Neural cell (in vitro differentiated cells): ENCODE data around the gene NEK5. TPM values are rescaled to one million over a fixed set of nuclear protein-coding genes. Genes with fewer than 3 reads are reported as not detected.

Source experiments
- H2AFZ ChIP-seq: fragments of 200-600, 300-800 bp; sonication (generic), shearing (Covaris generic); 2 replicates; pipeline ENCODE4 v1.6.0; 2014; ENCODE audit warnings: low read depth, mild to moderate bottlenecking, antibody characterized with exemption, low read length, moderate library complexity
- H3F3A ChIP-seq: fragments of 200-600 bp; shearing (Covaris generic); 2 replicates; pipeline ENCODE4 v1.6.1; 2016; ENCODE audit warnings: mild to moderate bottlenecking, moderate library complexity, mixed read lengths, antibody characterized with exemption, low read length; ENCODE audit not compliant: insufficient read depth, poor library complexity, severe bottlenecking
- H3K27ac ChIP-seq: fragments of 200-600, 300-800 bp; sonication (generic), shearing (Covaris generic); 2 replicates; pipeline ENCODE4 v1.5.1; 2014; ENCODE audit warnings: mild to moderate bottlenecking, low read length, moderate library complexity
- H3K27me3 ChIP-seq: fragments of 300-800, 200-600 bp; sonication (generic), shearing (Covaris generic); 2 replicates; pipeline ENCODE4 v1.6.0; 2014; ENCODE audit warnings: mild to moderate bottlenecking, low read depth, low read length, moderate library complexity; ENCODE audit not compliant: insufficient read depth
- H3K36me3 ChIP-seq: fragments of 300-800, 200-600 bp; sonication (generic), shearing (Covaris generic); 2 replicates; pipeline ENCODE4 v1.5.1; 2014; ENCODE audit warnings: mild to moderate bottlenecking, antibody characterized with exemption, low read length, moderate library complexity; ENCODE audit not compliant: insufficient read depth
- H3K4me2 ChIP-seq: fragments of 300-800, 200-600 bp; sonication (generic), shearing (Covaris generic); 2 replicates; pipeline ENCODE4 v1.6.0; 2014; ENCODE audit warnings: mild to moderate bottlenecking, low read length
- H3K4me3 ChIP-seq: fragments of 300-800, 200-600 bp; sonication (generic), shearing (Covaris generic); 2 replicates; pipeline ENCODE4 v1.5.1; 2014; ENCODE audit warnings: mild to moderate bottlenecking, low read length, moderate library complexity
- H3K79me2 ChIP-seq: fragments of 200-600 bp; shearing (Covaris generic); replicated peaks from 2 replicates; pipeline ENCODE4 v1.6.0; 2014; ENCODE audit warnings: mild to moderate bottlenecking, low read length, moderate library complexity; ENCODE audit not compliant: insufficient read depth
- H3K9ac ChIP-seq: fragments of 300-800, 200-600 bp; sonication (generic), shearing (Covaris generic); 2 replicates; pipeline ENCODE4 v1.6.1; 2016; ENCODE audit warnings: mild to moderate bottlenecking, low read length, mixed read lengths
- H3K9me2 ChIP-seq: fragments of 200-600 bp; shearing (Covaris generic); 2 replicates; pipeline ENCODE4 v1.6.1; 2016; ENCODE audit warnings: mild to moderate bottlenecking, low read length, mixed read lengths; ENCODE audit not compliant: insufficient read depth
- H3K9me3 ChIP-seq: fragments of 200-600, 300-800 bp; sonication (generic), shearing (Covaris generic); 2 replicates; pipeline ENCODE4 v1.6.1; 2016; ENCODE audit warnings: mild to moderate bottlenecking, mixed run types, low read length, moderate library complexity, mixed read lengths
- H4K20me1 ChIP-seq: fragments of 200-600 bp; shearing (Covaris generic); 2 replicates; pipeline ENCODE4 v1.6.1; 2016; ENCODE audit warnings: mild to moderate bottlenecking, mixed run types; ENCODE audit not compliant: insufficient read depth
- EP300 ChIP-seq: fragments of 450-650 bp; conservative IDR thresholded peaks from 2 replicates; pipeline ENCODE4 v1.6.1; 2014; ENCODE audit warnings: antibody characterized with exemption, mild to moderate bottlenecking, moderate library complexity; ENCODE audit not compliant: poor library complexity, severe bottlenecking
- EZH2 ChIP-seq: fragments of 200-600, 300-800 bp; shearing (Covaris generic), sonication (generic); IDR thresholded peaks from 2 replicates; pipeline ENCODE4 v1.6.1; 2014; ENCODE audit warnings: antibody characterized with exemption, low read length, borderline replicate concordance, mild to moderate bottlenecking; ENCODE audit not compliant: insufficient read depth, poor library complexity, severe bottlenecking
- MXI1 ChIP-seq: fragments of 450-650 bp; conservative IDR thresholded peaks from 2 replicates; pipeline ENCODE4 v1.6.1; 2014; ENCODE audit warnings: antibody characterized with exemption, mild to moderate bottlenecking; ENCODE audit not compliant: poor library complexity, severe bottlenecking
- POLR2AphosphoS5 ChIP-seq: IDR thresholded peaks from 2 replicates; pipeline ENCODE4 v1.6.1; 2012
- RAD21 ChIP-seq: fragments of 450-650 bp; conservative IDR thresholded peaks from 2 replicates; pipeline ENCODE4 v1.6.1; 2014; ENCODE audit warnings: antibody characterized with exemption, mild to moderate bottlenecking, moderate library complexity
- SMC3 ChIP-seq: fragments of 450-650 bp; conservative IDR thresholded peaks from 2 replicates; pipeline ENCODE4 v1.6.1; 2014; ENCODE audit warnings: antibody characterized with exemption, mild to moderate bottlenecking, moderate library complexity; ENCODE audit not compliant: poor library complexity
- TAF1 ChIP-seq: IDR thresholded peaks from 2 replicates; pipeline ENCODE4 v1.6.1; 2012; ENCODE audit warnings: low read depth
- polyA plus RNA-seq: library from polyadenylated mRNA; depleted of rRNA; stranded (reverse); fragments of >200 nt; gene quantifications from 2 replicates; pipeline ENCODE4 v1.2.3, GENCODE V29; 2014
- TF ChIP-seq, protein P1 (sequence below): fragments of 450-650 bp; IDR thresholded peaks from 2 replicates; pipeline ENCODE4 v1.5.1; 2014; ENCODE audit warnings: antibody characterized with exemption, mild to moderate bottlenecking, moderate library complexity; ENCODE audit not compliant: poor library complexity, severe bottlenecking
- TF ChIP-seq, protein P2 (sequence below): IDR thresholded peaks from 2 replicates; pipeline ENCODE4 v1.6.1; 2012; ENCODE audit warnings: borderline replicate concordance

NEK5 gene
- polyA plus RNA-seq, 1 donor from 2014 or later, result 0.43 TPM

DNA sequence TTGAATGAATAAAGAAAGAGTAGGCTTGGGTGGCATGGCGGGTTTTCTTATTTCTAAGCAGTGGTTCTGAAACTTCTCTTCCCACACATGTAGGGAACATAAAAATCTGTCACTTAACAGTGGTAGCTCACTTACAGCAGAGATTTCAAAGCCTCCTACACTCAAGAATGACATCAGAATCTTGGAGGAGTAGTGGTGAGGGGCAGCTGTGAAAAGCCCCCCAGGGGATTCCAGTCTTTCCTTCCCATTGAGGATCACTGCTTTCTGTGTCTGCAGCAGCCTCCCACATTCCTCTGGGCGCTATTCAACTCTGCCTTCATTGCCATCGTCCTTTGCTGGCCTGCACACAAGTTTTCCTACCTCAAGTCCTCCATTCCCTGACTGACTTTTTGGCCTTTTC lies 8.6 kb upstream of the NEK5 start:
- TF ChIP-seq TAF1, result no peak
- TF ChIP-seq EZH2, result no peak
- TF ChIP-seq MXI1, result no peak
- no peak for TF ChIP-seq RAD21
- no peak for TF ChIP-seq SMC3
- no peak for TF ChIP-seq POLR2AphosphoS5
- TF ChIP-seq, protein P1, sequence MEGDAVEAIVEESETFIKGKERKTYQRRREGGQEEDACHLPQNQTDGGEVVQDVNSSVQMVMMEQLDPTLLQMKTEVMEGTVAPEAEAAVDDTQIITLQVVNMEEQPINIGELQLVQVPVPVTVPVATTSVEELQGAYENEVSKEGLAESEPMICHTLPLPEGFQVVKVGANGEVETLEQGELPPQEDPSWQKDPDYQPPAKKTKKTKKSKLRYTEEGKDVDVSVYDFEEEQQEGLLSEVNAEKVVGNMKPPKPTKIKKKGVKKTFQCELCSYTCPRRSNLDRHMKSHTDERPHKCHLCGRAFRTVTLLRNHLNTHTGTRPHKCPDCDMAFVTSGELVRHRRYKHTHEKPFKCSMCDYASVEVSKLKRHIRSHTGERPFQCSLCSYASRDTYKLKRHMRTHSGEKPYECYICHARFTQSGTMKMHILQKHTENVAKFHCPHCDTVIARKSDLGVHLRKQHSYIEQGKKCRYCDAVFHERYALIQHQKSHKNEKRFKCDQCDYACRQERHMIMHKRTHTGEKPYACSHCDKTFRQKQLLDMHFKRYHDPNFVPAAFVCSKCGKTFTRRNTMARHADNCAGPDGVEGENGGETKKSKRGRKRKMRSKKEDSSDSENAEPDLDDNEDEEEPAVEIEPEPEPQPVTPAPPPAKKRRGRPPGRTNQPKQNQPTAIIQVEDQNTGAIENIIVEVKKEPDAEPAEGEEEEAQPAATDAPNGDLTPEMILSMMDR, result no peak
- no peak overlapping the region for H3K9ac ChIP-seq
- H3K36me3 ChIP-seq, result peaks cover 2% of the 10 kb centered on the region
- no peaks in the 10 kb centered on the region for H3K9me2 ChIP-seq
- H3F3A ChIP-seq, result no peaks in the 10 kb centered on the region
- H2AFZ ChIP-seq, result no peak overlapping the region
- no peak overlapping the region for H3K4me2 ChIP-seq
- no peaks in the 10 kb centered on the region for H3K9me3 ChIP-seq
- H3K79me2 ChIP-seq, result no peaks in the 10 kb centered on the region
- no peaks in the 10 kb centered on the region for H3K27me3 ChIP-seq
- H3K27ac ChIP-seq, result no peak overlapping the region
- H3K4me3 ChIP-seq, result no peak overlapping the region
- no peaks in the 10 kb centered on the region for H4K20me1 ChIP-seq

DNA sequence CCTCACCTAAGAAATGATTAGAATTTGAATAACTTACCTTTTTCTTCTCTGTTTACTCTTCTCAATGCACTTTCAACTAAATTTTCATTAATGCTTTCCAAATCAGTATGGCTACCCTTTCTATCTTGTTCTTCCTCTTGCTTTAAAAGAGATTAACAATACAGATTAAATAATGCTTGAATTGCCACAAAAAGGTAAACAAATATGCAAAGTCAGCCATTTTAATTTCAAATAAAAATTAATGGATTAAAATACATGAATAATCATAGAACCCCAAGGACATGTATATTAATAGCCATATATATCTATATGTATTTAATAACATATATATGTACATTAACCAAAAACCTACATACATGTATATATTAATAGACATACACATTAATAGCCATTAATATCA lies 7.9 kb upstream of the NEK5 start:
- TF ChIP-seq EZH2 (no peak), RAD21 (no peak), POLR2AphosphoS5 (no peak), EP300 (no peak), TAF1 (no peak), SMC3 (no peak), MXI1 (no peak)
- TF ChIP-seq, protein P1, result no peak
- TF ChIP-seq, protein P2, sequence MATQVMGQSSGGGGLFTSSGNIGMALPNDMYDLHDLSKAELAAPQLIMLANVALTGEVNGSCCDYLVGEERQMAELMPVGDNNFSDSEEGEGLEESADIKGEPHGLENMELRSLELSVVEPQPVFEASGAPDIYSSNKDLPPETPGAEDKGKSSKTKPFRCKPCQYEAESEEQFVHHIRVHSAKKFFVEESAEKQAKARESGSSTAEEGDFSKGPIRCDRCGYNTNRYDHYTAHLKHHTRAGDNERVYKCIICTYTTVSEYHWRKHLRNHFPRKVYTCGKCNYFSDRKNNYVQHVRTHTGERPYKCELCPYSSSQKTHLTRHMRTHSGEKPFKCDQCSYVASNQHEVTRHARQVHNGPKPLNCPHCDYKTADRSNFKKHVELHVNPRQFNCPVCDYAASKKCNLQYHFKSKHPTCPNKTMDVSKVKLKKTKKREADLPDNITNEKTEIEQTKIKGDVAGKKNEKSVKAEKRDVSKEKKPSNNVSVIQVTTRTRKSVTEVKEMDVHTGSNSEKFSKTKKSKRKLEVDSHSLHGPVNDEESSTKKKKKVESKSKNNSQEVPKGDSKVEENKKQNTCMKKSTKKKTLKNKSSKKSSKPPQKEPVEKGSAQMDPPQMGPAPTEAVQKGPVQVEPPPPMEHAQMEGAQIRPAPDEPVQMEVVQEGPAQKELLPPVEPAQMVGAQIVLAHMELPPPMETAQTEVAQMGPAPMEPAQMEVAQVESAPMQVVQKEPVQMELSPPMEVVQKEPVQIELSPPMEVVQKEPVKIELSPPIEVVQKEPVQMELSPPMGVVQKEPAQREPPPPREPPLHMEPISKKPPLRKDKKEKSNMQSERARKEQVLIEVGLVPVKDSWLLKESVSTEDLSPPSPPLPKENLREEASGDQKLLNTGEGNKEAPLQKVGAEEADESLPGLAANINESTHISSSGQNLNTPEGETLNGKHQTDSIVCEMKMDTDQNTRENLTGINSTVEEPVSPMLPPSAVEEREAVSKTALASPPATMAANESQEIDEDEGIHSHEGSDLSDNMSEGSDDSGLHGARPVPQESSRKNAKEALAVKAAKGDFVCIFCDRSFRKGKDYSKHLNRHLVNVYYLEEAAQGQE, result no peak
- H2AFZ ChIP-seq, result no peak overlapping the region
- H3K9me2 ChIP-seq, result no peaks in the 10 kb centered on the region
- H3K4me2 ChIP-seq, result no peak overlapping the region
- no peak overlapping the region for H3K27ac ChIP-seq
- no peaks in the 10 kb centered on the region for H4K20me1 ChIP-seq
- no peak overlapping the region for H3K9ac ChIP-seq
- no peaks in the 10 kb centered on the region for H3K9me3 ChIP-seq
- no peaks in the 10 kb centered on the region for H3K27me3 ChIP-seq
- no peaks in the 10 kb centered on the region for H3K79me2 ChIP-seq
- H3K4me3 ChIP-seq, result no peak overlapping the region
- no peaks in the 10 kb centered on the region for H3F3A ChIP-seq
- H3K36me3 ChIP-seq, result peaks cover 8% of the 10 kb centered on the region
